Colonic mucosa (tissue), 4 donors: ENCODE measurements around the gene SPATA13. TPM values are rescaled to one million over a fixed set of nuclear protein-coding genes. Genes with fewer than 3 reads are reported as not detected.

Source experiments
- DNase-seq: peaks from one replicate; pipeline ENCODE4 v3.0.0-alpha.2; 2020
- H3K27ac ChIP-seq: fragments of 200-600 bp; one replicate; pipeline ENCODE4 v1.8.0; 2021
- H3K27me3 ChIP-seq: fragments of 200-600 bp; one replicate; pipeline ENCODE4 v1.8.0; 2021
- H3K36me3 ChIP-seq: fragments of 200-600 bp; one replicate; pipeline ENCODE4 v1.8.0; 2021
- H3K4me1 ChIP-seq: fragments of 200-600 bp; one replicate; pipeline ENCODE4 v1.8.0; 2021; ENCODE audit warnings: mild to moderate bottlenecking
- H3K4me3 ChIP-seq: fragments of 200-600 bp; one replicate; pipeline ENCODE4 v1.8.0; 2021
- H3K9ac ChIP-seq, 2 donors: one replicate each; pipeline ENCODE4 v1.7.0; 2013; ENCODE audit warnings: control low read depth in 2 of 2, low read depth in 2 of 2, low read length in 2 of 2
- H3K9me3 ChIP-seq: fragments of 200-600 bp; one replicate; pipeline ENCODE4 v1.8.0; 2021
- intact Hi-C: fragments of 100-400 bp; cut with DNase I; formaldehyde crosslinking; loops from one replicate; pipeline ENCODE4 v1.14.1; 2022
- total RNA-seq, 2 donors: library from RNA; stranded (reverse); fragmentation: NEBNext Ultra II Directional in 1 of 2; extraction: Animal tissue kit (Norgen Biotek cat#: 25700) in 1 of 2; gene quantifications; one replicate each; pipeline ENCODE4 v1.2.1, GENCODE V29; 2021
- TF ChIP-seq, protein P1 (sequence below): fragments of 200-600 bp; IDR thresholded peaks from one replicate; pipeline ENCODE4 v1.8.0; 2022; ENCODE audit warnings: antibody characterized with exemption, mild to moderate bottlenecking
- donor health status: healthy.
- donor health status: DM: no; HTN: no; CAD: no.
- donor health status: DM: no; HTN: no; CAD: no.

SPATA13 gene
- total RNA-seq, 2 donors from 2014 or later, result 41.5 to 43.8 TPM

DNA sequence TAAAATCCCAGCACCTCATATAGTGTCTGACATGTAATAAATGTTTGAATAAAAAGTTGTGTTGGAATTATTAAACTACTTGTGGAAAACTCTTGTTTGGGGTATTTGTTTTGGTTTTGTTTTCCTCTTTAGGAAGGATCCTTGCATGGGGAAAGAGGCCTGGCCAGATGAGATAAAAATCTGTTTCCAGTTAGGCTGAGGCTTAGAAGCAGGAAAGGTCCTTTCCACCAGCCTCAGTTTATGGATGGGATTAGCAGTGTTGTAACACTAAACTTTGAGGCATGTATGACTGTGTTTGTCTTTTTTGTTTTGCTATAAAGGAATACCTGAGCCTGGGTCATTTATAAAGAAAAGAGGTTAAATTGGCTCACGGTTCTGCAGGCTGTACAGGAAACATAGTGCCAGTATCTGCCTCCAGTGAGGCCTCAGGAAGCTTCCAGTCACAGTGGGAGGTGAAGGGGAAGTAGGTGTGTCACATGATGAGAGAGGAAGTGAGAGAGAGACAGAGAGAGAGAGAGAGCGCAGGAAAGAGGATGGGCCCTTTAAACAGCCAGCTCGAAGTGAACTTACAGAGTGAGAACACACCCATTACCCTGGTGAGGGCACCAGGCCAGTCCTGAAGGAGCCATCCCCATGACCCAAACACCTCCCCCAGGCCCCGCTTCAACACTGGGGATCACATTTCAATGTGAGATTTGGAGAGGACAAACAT, 21.6 kb downstream of the SPATA13 start:
- Histone ChIP-seq H3K27me3 (no peaks in the 10 kb centered on the region), H3K36me3 (no peaks in the 10 kb centered on the region), H3K4me1 (no peaks in the 10 kb centered on the region), H3K27ac (peak overlapping the region; percentile 86), H3K9ac (no peak overlapping the region), H3K4me3 (no peak overlapping the region), H3K9me3 (no peaks in the 10 kb centered on the region)
- peak; percentile 39 for DNase-seq
- intact Hi-C loops, result no loop called here
- TF ChIP-seq, protein P1, sequence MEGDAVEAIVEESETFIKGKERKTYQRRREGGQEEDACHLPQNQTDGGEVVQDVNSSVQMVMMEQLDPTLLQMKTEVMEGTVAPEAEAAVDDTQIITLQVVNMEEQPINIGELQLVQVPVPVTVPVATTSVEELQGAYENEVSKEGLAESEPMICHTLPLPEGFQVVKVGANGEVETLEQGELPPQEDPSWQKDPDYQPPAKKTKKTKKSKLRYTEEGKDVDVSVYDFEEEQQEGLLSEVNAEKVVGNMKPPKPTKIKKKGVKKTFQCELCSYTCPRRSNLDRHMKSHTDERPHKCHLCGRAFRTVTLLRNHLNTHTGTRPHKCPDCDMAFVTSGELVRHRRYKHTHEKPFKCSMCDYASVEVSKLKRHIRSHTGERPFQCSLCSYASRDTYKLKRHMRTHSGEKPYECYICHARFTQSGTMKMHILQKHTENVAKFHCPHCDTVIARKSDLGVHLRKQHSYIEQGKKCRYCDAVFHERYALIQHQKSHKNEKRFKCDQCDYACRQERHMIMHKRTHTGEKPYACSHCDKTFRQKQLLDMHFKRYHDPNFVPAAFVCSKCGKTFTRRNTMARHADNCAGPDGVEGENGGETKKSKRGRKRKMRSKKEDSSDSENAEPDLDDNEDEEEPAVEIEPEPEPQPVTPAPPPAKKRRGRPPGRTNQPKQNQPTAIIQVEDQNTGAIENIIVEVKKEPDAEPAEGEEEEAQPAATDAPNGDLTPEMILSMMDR, result no peak

DNA sequence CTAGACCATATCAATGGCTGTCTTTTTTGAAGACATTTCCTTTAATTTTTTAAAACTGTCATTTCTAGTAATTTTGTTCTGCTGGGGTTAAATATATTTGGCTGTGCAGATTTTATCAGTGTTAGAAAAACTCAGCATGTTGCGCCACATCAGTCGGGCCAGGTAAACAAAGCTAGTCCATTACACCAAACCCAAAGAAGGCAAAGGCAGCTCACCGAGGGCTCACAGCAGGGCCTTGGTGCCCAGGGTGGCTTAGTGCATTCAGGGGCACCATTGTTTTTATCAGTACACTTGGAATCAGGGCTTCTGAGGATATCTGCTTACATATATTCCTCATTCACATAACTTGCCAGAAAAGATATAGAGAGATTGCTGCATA, 22.2 kb downstream of the SPATA13 start:
- H3K4me3 ChIP-seq, result no peak overlapping the region
- DNase-seq, result no peak
- H3K9ac ChIP-seq, result no peak overlapping the region
- no peaks in the 10 kb centered on the region for H3K27me3 ChIP-seq
- no peaks in the 10 kb centered on the region for H3K4me1 ChIP-seq
- no peaks in the 10 kb centered on the region for H3K36me3 ChIP-seq
- H3K27ac ChIP-seq, result peak overlapping the region; percentile 86
- TF ChIP-seq, protein P1, result no peak
- intact Hi-C loops, result no loop called here
- no peaks in the 10 kb centered on the region for H3K9me3 ChIP-seq

DNA sequence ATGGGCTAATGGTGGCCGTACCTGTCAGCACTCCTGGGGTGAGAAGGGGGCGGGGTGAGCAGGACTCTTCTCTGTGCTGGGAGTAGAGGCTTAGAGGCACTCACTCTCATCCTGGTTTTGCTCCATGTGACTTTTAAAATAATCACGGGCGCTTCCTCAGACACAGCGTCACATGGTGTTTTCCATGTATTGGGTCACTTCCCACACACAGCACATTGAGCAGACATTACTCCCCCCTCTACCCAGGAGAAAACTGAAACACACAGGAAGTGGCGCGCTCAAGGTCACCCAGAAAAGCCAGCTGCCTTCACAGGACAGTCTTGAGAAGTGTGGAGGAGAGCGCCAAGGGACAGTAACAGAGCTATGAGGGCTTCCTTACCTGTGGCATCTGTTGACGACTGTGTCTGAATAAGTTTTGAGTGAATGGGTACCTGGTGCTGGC, 23.2 kb downstream of the SPATA13 start:
- TF ChIP-seq, protein P1, result no peak
- Histone ChIP-seq H3K4me3 (no peak overlapping the region), H3K27ac (peak overlapping the region; percentile 86), H3K9me3 (no peaks in the 10 kb centered on the region), H3K27me3 (no peaks in the 10 kb centered on the region), H3K36me3 (no peaks in the 10 kb centered on the region), H3K9ac (peak overlapping the region in 1 of 2 donors; percentile 68), H3K4me1 (no peaks in the 10 kb centered on the region)
- intact Hi-C loops, result no loop called here
- DNase-seq, result peak; percentile 58

DNA sequence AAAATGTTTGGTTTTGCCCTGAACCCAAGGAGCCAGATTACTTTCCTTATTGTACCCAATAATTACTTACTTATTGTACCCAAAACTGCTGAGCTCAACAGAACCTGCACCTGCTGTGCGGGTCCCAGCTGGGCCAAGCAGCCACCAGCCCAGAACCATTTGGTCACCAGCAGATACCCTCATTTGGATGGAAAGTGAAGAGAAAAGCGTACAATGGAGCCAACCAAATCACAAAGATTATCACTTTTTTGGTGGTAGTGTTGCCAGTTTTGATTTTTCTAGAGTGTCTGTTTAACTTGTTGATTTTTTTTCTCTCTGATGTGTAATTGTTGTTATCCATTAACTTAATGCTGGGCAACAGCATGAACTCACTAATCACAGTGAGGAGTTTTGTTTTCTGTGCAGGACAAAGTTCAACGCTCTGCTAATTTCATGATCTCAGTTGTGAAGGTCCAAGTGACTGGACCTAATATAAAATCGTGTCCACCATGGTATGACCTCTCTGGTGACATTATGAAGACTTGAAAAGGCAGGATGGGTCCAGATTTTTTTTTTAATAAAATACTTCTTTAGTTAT, 23.8 kb downstream of the SPATA13 start:
- Histone ChIP-seq H3K4me1 (no peaks in the 10 kb centered on the region), H3K27me3 (no peaks in the 10 kb centered on the region), H3K9me3 (no peaks in the 10 kb centered on the region), H3K9ac (peak overlapping the region in 1 of 2 donors; percentile 68), H3K36me3 (no peaks in the 10 kb centered on the region), H3K27ac (peak overlapping the region; percentile 86), H3K4me3 (peak overlapping the region; percentile 8)
- intact Hi-C loops, result no loop called here
- peak; percentile 45 for DNase-seq
- TF ChIP-seq, protein P1, result no peak

DNA sequence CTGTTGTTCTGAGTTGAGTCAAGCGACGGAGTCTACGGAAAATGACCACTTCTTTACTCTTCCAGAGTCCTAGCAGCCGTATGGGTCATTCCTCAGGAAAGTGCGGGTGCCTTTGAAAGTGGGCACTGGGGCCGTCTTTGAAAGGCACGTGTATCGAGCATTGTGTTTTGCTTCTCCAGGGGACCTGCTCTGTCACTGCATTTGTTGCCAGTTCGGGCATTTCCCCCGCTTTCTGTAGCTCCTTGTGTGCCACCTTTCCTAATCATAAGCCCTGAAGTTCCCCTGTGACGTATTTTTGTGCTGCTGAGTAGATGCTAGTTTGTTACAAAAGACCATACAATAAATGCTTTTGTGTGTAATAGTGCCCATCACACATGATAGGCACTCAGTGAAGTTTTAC, 24.4 kb downstream of the SPATA13 start:
- Histone ChIP-seq H3K36me3 (no peaks in the 10 kb centered on the region), H3K4me3 (peak overlapping the region; percentile 8), H3K27ac (peak overlapping the region; percentile 86), H3K9ac (peak overlapping the region in 1 of 2 donors; percentile 68), H3K4me1 (no peaks in the 10 kb centered on the region), H3K9me3 (no peaks in the 10 kb centered on the region), H3K27me3 (no peaks in the 10 kb centered on the region)
- intact Hi-C loops, result no loop called here
- TF ChIP-seq, protein P1, result no peak
- no peak for DNase-seq
